GM19043 (cell line): ENCODE measurements around the gene CALD1.

Experiments
- ATAC-seq: cut with Tn5 transposase; IDR thresholded peaks from one replicate; pipeline ENCODE4 v1.9.1; 2021; ENCODE audit warnings: low read depth; ENCODE audit not compliant: unreplicated experiment

The CALD1 gene

DNA sequence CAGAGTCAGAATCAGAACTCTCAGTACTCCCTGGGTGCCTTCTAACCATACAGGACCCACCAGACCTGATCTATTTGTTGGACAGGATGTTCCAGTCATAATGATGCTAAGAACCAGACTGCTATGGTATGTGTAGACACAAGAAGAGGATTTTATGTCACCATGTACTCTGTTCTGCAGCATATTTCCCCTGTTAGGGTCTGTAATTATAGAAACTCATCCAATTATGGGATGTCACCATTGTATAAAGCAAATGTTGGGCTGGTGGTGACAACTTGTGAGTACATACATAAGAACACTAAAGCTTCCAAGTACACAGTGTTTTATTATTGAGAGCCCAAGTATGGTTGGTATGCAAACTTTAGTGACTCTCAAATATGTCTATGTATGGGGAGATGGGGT is 139.8 kb downstream of the CALD1 start:
- ATAC-seq, result no peak

DNA sequence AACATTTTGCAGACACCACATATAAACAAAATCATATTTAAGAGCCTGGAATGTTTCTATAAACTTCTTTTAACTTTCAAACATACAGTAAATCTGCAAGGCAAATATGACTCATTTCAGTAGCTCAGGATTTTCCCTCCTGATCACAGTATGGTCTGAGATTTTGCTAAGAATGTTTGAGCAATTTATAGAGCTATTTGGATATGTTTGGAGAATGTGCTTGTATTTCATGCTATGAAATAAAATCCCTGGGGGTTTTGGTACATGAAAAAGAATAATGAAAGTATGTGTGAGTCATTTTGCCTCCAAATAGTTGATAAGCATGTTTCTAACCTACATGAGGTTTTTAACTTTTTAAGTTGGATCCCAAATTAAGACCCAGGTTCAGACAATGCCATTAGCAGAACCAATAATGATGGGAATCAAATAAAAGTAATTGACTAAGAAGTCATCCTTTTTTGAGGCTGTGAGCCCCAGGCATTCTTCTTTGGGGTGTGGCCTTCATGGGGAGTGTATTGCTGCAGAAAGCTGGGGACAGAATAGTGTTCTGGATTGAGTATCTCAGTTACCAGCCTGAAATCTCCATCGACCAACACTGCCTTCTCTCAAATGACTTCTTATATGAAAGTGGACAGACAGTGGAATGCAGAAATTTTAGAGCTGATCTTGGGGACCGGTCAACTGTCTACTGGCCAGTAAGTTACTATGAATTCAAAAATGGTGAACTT is 140.8 kb downstream of the CALD1 start:
- ATAC-seq, result no peak

DNA sequence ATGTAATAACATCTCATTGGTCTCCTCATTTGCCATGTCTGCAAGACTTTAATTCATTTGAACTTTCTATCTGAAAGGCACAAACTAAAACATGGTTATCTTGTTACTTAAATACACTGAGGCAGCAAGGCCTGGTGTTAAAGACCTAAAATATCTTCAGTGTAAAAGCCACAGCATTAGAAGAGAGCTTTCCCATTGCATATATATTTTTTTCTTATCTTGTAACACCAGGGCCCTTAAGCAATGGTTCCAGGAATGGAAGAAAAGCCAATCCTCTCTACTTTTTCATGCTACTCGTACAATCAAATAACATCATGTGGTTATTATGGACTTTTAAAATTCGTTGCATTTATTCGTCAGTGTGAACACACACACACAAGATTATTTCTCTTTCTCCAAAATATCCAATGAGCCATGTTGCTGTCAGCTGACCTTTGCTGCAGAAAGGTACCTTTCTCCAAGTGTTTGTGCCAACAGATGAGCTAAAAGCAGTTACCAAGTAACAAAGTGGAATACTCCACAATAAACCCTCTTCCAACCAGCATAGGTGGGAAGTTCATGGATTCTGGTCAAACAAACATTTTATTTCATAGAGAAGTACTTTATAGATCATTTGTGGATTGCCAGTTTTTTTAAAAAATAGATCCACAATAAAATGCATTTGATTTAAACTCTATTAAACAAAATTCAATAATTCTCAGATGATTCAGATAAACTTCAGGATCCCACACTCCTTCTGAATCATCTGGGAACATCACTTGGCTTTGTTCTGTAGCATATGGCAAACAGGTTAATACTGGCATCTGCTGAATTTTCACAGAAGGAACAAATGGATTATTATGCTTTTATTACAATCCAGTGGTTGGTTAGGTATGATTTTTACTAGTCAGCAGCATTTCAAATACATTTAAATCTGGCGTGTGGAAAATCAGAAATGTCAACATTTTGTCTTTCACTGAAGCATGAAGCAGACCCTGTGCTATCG is 143.6 kb downstream of the CALD1 start:
- ATAC-seq, result no peak

DNA sequence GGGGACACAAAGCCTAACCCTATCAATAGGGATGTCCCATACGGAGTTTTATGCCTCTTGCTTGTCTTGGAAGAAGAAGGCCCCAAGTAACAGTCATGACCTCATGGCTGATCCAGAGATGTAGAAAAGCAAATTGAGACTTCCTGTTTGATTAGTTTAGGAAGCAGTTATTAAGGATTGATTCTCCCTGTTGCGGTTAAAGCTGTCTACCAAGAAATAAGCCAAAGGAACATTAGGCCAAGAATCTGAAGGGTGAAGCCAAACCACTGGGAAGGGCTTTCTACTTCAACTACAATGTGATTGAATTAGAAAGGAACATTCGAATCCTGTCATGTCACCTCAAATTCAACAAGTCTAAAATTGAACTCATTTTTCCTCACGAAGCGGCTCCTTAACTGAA is 146.3 kb downstream of the CALD1 start:
- no peak for ATAC-seq

DNA sequence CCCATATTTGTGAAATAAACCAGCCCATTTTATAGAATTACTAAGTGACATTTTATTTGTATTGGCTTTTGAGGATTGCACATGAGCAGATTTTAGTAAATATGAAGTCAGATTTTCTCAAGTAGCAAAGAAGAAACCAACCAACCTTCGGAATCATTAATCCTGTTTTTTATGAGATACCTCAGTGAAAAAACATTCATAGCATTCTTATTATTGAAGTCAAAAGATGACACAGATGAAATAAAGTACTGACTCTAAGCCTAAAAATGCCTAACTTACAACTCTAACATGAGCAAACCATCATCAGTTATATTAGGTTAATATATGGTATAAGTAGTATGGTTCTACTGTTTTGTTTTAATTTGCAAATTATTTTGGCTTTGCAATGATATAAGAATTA is 147.0 kb downstream of the CALD1 start:
- no peak for ATAC-seq

DNA sequence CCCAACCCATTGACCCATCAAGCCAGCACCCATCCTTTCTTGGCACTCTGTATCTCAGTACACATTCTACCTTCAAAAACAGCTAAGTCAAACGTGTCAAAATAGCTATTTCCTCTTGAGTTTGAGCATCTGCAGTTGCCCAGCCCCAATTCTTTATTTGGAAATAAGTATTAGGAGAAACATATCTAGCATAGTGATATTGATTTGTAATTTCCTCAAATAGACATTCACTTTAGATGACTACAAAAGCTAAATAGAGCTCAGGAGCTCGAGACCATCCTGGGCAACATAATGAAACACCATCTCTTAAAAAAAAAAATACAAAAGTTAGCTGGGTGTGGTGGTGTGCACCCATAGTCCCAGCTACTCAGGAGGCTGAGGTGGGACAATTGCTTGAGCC is 147.6 kb downstream of the CALD1 start:
- ATAC-seq, result no peak

DNA sequence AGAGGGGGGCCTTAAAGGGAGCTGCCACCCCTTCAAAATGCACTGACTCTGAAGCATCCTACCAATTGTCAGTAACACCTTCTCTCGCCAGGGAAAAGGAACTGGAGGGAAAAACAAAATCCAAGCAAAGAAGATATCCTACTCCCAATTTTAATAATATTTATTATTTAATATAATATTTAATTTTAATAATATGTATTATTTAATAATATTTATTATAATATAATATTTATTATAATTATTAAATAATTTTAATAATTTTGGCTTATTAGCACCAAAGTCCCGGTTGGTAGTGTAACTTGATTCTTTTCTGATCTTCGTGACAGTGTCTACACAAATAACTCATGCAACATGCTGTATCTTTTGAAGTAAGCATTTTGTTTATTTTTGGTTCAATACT is 148.3 kb downstream of the CALD1 start:
- ATAC-seq, result no peak

DNA sequence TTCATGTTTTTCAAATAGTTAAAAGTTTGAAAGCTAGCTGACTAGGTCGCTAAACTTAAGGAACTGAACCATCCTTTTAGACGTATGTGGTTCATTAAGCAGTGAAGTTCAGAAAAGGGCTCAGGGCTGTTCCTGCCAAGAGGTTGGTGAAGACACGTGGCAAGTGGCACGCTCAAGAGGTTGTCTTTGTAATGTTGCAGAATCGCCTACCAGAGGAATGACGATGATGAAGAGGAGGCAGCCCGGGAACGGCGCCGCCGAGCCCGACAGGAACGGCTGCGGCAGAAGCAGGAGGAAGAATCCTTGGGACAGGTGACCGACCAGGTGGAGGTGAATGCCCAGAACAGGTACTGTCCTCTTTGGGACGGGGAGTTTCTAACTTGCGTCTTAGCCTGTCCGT is 149.1 kb downstream of the CALD1 start:
- ATAC-seq, result no peak

DNA sequence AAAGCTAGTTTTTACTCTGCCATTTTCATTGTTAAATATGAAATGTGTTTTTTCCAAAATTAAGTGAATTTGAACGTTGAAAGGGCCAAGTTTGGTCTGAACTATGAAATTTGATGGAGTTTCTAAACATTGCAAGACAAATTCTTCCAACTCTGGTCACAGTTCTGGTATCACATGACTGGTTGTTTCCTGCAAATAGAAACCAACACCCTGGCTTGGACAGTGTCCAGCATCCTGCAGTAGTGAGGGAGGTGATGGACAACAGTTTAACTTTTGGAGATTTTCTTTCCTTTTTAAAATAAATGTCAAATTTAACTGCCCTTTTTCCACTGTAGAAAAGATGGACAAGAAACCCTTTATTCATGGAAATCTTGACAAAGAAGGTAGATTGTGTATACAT is 152.1 kb downstream of the CALD1 start:
- no peak for ATAC-seq

DNA sequence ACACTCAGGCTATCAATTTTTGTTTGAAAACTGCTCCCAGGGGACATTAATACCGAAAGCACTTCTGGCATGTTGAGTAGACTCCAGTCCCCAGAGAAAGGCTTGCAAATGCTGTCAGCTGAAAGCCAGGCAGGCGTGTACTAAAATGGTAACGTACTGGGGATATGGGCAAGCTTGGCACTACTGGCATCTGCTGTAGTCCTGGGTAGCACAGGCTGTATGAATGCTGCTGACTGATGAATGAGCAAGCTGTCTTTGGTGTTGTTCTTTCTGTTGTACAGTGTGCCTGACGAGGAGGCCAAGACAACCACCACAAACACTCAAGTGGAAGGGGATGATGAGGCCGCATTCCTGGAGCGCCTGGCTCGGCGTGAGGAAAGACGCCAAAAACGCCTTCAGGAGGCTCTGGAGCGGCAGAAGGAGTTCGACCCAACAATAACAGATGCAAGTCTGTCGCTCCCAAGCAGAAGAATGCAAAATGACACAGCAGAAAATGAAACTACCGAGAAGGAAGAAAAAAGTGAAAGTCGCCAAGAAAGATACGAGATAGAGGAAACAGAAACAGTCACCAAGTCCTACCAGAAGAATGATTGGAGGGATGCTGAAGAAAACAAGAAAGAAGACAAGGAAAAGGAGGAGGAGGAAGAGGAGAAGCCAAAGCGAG is 153.4 kb downstream of the CALD1 start:
- ATAC-seq, result peak; percentile 67

DNA sequence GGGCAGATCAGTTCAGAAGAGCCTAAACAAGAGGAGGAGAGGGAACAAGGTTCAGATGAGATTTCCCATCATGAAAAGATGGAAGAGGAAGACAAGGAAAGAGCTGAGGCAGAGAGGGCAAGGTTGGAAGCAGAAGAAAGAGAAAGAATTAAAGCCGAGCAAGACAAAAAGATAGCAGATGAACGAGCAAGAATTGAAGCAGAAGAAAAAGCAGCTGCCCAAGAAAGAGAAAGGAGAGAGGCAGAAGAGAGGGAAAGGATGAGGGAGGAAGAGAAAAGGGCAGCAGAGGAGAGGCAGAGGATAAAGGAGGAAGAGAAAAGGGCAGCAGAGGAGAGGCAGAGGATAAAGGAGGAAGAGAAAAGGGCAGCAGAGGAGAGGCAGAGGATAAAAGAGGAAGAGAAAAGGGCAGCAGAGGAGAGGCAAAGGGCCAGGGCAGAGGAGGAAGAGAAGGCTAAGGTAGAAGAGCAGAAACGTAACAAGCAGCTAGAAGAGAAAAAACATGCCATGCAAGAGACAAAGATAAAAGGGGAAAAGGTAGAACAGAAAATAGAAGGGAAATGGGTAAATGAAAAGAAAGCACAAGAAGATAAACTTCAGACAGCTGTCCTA is 154.1 kb downstream of the CALD1 start:
- no peak for ATAC-seq

DNA sequence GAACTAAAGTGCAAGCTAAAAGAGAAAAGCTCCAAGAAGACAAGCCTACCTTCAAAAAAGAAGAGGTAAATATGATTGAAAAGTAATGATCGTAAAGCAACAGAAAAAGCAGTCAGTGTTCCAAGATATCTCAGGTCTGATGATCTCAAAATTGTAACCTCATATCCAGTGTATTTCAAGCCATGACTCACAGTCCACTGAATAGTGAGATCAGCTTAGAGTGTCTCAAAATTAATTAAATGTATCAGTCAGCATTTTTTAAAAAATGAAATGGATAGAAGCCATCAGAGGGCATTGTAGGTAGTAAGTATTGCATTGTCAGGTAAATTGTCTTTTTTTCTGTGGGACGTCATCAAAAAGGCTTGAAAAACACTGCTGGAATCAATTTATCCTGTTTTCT is 156.3 kb downstream of the CALD1 start:
- no peak for ATAC-seq

DNA sequence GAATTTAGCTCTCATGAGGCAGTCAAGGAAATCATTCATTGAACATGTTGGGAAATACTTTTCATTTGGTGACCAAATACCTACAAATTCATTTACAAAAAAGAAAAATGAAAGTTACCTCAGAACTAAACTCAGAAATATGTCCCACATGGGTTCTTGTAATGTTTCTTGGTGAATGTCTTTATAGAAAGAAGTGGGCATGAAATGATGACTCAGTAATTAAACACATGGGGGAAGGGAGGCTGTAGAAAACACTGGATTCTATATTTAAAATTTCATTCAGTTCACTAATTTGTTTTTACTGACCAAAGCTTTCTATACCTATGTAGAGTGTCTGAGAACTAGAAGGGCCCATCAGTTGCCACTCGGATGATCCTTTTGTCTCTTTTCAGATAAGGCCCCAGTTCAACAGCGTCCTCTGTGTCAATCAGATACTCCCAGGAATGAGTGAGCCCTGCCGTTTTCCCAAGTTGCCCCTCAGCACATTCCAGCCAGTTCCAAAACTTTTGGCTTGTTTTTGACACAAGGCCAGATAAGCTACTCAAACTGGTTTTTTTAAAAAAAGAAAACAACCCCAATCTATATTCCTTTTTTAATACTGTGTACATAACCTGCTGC is 157.6 kb downstream of the CALD1 start:
- no peak for ATAC-seq

DNA sequence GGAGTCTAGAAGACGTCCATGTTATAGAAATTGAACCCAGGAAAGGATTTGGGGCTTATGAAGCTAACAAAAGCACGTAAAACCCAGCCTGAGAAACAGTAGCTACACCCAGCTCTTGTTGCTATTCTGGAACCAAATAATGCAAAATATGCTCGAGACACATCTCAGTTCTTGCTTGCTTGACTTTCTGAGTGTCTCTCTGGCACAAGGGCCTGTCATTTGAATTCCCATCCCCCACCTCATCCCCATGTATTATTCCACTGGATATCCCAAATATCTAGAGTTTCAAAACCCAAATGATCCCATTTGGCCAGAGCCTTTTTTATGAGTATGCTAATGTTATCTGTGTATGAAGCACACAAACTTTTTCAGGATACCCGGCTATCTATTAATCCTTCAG is 158.7 kb downstream of the CALD1 start:
- no peak for ATAC-seq

DNA sequence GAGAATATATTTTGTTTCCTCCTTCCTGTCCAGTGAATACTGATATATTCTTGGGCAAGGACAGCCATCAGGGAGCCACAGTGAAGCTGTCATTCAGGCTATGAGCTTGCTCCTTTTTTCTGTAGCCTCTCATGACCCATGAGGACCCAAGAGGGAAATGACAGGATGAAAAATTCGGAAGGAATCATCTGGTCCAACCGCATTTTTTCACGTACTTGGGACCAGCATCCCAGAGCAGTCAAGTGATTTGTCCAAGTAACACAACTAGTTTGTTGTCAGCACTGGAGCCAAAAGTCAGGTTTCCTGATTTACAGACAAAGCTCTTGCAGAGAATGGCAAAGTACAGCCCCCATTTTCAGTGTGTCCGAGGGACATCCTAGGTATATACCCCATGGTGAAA is 159.7 kb downstream of the CALD1 start:
- ATAC-seq, result no peak

DNA sequence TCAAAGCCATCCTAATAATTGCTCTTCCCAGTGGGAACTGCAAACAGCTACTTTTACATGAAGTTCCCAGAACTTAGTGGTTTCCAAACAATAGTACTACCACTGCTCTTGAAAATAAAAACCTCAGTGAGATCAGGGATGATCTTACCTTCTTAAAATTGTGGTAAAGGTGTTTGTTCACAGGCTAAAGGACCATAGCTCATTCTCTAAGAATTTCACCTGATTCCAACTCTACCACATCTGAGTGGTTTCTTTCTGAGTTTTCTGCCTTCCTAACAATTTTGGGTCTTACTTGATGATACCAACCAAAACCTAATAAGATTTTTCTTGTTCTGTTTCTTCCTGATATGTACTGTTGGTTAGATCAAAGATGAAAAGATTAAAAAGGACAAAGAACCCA is 161.3 kb downstream of the CALD1 start:
- ATAC-seq, result no peak

DNA sequence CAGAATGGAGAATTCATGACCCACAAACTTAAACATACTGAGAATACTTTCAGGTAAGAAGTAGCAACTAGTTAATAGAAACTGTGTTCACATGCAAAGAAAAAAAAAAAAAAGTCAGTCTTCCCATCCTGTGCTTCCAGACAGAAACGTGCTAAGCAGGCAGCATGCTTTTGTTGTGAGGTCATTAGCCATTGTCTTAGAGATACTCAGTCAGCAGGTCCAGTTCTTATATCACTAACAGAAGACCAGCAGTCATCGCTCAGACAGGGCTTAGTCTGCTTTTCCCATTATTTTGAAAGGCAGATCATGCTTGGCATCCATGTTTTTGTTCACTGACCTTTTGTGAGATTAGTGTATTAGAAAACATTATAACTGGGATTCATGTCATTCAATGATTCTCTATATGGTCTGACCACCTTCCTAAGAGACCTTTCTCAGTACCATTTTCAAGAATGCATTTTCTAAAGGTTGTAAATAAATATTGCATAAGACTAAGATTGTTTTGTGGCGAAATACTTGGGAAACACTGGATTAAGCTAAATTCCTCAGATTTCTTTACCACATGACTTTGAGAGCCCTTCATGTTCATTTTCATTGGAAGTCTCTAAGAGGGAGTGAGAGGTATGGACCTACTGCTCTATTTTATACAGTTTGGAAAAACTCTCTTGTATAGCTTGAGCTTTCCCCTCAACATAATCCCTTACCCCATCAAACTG is 161.9 kb downstream of the CALD1 start:
- ATAC-seq, result no peak

DNA sequence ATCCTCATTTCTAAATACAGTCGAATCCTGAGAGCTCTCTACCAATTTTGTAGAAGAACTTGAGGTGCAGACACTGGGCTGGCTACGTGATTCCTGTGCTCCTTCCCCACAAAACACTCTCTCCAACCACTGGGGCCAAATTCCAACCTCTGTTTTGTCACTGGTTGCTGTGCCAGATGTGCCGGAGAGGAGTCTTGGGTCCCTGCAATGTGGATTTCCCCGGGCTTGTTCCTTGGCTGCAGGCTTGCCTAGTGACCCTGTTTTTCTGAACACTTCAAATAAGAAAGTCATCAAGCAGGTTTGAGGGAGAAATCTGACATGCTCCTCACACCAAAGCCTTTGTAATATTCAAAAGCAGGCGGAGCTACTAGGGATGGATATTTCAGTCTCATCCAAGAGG is 162.5 kb downstream of the CALD1 start:
- ATAC-seq, result no peak

DNA sequence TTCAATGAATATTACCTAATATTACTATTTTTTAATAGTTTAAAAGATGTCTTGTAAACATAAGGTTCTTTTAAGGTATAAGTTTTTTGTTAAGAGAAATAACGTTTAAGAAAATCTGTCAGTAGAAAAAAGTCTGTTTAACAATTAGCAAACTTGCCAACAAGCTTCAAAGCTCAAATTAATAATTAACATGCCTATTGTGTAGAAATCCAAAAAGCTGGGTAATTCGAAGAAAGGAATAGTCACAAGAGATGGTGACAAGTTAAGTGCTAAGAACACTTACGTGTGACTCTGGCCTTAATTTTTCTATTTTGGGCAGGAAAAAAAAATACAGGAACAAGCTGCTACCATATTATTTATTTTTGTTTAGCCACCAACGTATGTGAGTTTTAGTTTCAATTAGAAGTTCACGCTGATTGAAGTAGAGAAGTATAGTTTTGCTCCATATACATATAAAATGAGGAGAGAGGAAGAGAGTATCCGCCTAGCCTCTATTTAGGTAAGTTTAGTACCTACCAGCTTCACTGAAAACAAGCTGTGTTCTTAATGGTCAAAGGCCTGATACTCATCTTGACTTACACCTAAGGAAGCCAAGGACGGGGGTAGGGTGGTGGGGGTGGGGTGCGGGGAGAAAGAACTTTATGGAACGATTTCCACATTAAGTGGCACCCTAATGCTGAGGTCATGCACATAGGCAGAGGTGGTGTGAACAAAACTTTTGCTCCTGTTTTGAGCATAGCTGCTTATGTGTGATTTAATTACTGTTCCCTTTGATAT is 163.4 kb downstream of the CALD1 start:
- ATAC-seq, result no peak
